ENCODE measurements around the gene ARL2BP. TPM values are rescaled to one million over a fixed set of nuclear protein-coding genes. Genes with fewer than 3 reads are reported as not detected.
"Not testable (repeated sequence)": the region's sequence is repeated elsewhere in the genome, so short reads cannot be mapped to it uniquely, and the experiment has no call there.

Gene ARL2BP
- total RNA-seq, 1 donor from 2014 or later, result 40.1 TPM

- no peak for DNase-seq
Measured at GRCh38 chr16:57263541-57264351, 18.7 kb downstream of the ARL2BP start.

GRCh38 chr16:57264381-57264780 lies 19.3 kb downstream of the ARL2BP start:
- no peak for DNase-seq

- no peak for DNase-seq
Measured at GRCh38 chr16:57264950-57265371, 19.9 kb downstream of the ARL2BP start.

- no peak for DNase-seq
Measured at GRCh38 chr16:57265850-57266530, 20.9 kb downstream of the ARL2BP start.

- no peak for DNase-seq
Measured at GRCh38 chr16:57266531-57267260, 21.6 kb downstream of the ARL2BP start.

GRCh38 chr16:57267343-57267742 lies 22.3 kb downstream of the ARL2BP start:
- not testable (repeated sequence) for DNase-seq

- DNase-seq, result no peak
Measured at GRCh38 chr16:57268804-57269800, 24.0 kb downstream of the ARL2BP start.

GRCh38 chr16:57270221-57271062 lies 25.4 kb downstream of the ARL2BP start:
- DNase-seq, result no peak

- no peak for DNase-seq
Measured at GRCh38 chr16:57271063-57271345, 25.9 kb downstream of the ARL2BP start.

GRCh38 chr16:57271867-57272495 lies 26.9 kb downstream of the ARL2BP start:
- no peak for DNase-seq

GRCh38 chr16:57273359-57273758 lies 28.3 kb downstream of the ARL2BP start:
- no peak for DNase-seq

- DNase-seq, result no peak
Measured at GRCh38 chr16:57273826-57274225, 28.8 kb downstream of the ARL2BP start.

- DNase-seq, result not testable (repeated sequence)
Measured at GRCh38 chr16:57275946-57276345, 30.9 kb downstream of the ARL2BP start.

GRCh38 chr16:57276596-57276995 lies 31.5 kb downstream of the ARL2BP start:
- no peak for DNase-seq

GRCh38 chr16:57277586-57277985 lies 32.5 kb downstream of the ARL2BP start:
- no peak for DNase-seq

- DNase-seq, result no peak
Measured at GRCh38 chr16:57278494-57278893, 33.4 kb downstream of the ARL2BP start.

GRCh38 chr16:57279780-57280638 lies 35.0 kb downstream of the ARL2BP start:
- no peak for DNase-seq

- no peak for DNase-seq
Measured at GRCh38 chr16:57281791-57282190, 36.7 kb downstream of the ARL2BP start.

- no peak for DNase-seq
Measured at GRCh38 chr16:57282510-57283213, 37.6 kb downstream of the ARL2BP start.

Data from skin of body (tissue), 2 donors.